GM12865 (cell line): ENCODE results near the gene C10orf105.

ENCODE experiments used
- DNase-seq: peaks from one replicate; pipeline ENCODE4 v3.0.0; 2010; ENCODE audit warnings: low read depth
- H3K4me3 ChIP-seq: 2 replicates; pipeline ENCODE4 v1.5.1; 2011; ENCODE audit warnings: mild to moderate bottlenecking, low read depth, low read length, control low read depth
- TF ChIP-seq, protein P1 (sequence below): IDR thresholded peaks from 2 replicates; pipeline ENCODE4 v1.5.1; 2011; ENCODE audit warnings: low read length, control low read depth, low read depth, inconsistent platforms; ENCODE audit not compliant: insufficient read depth; ENCODE audit errors: missing control alignments

C10orf105 gene

DNA sequence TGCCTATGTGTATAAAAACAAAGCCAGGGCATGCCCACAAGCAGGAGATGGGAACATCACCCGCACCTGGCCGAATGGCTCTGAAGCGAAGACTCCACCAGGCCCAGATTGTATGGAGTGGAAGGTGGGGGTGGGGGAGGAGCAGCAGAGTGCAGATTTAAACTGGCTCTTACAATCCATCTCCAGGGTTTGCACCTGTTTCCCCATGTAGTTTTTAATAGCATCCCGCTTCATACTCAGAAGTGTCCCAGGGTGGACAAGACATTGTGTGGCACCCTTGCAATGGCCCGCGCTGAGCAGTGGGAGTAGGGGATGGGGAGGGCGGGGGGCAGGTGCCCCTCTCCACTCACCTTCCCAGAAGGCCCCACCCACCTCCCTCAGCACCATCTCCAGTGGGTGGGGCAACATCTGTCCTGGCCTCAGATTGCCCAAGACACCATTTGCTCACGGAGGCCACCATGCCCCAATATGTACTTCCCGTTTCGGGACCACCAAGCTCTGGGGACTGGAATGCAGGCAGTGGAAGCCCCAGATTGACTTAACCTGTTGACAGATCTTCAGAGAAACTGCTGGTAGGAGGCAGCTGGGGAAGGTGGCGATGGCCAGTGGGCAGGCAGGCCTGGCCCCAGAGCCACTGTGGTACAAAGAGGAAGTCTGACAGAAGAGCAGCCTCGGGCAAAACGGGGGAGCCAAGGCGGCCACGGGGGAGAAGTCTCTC, 30.7 kb upstream of the C10orf105 start:
- no peak overlapping the region for H3K4me3 ChIP-seq
- TF ChIP-seq, protein P1, sequence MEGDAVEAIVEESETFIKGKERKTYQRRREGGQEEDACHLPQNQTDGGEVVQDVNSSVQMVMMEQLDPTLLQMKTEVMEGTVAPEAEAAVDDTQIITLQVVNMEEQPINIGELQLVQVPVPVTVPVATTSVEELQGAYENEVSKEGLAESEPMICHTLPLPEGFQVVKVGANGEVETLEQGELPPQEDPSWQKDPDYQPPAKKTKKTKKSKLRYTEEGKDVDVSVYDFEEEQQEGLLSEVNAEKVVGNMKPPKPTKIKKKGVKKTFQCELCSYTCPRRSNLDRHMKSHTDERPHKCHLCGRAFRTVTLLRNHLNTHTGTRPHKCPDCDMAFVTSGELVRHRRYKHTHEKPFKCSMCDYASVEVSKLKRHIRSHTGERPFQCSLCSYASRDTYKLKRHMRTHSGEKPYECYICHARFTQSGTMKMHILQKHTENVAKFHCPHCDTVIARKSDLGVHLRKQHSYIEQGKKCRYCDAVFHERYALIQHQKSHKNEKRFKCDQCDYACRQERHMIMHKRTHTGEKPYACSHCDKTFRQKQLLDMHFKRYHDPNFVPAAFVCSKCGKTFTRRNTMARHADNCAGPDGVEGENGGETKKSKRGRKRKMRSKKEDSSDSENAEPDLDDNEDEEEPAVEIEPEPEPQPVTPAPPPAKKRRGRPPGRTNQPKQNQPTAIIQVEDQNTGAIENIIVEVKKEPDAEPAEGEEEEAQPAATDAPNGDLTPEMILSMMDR: no peak
- no peak for DNase-seq

DNA sequence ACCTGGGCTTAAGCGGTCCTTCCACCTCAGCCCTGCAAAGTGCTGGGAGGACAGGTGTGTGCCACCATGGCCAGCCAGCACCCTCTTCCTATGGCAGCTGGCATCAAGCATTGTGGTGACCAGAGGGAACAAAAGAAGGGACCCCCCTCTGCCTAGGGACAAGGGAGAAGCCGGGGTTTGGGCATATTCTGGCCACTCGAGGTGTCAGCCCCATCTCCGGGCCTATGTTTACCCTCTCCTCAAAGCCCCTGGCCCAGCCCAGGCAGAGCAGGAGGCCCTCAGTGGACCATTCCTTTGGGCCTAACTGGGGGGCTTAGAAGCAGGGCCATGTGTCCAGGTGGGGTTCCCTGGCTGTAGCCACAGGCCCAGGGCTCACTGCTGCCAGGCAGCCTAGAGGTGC, 29.8 kb upstream of the C10orf105 start:
- no peak overlapping the region for H3K4me3 ChIP-seq
- DNase-seq: no peak
- TF ChIP-seq, protein P1: no peak

DNA sequence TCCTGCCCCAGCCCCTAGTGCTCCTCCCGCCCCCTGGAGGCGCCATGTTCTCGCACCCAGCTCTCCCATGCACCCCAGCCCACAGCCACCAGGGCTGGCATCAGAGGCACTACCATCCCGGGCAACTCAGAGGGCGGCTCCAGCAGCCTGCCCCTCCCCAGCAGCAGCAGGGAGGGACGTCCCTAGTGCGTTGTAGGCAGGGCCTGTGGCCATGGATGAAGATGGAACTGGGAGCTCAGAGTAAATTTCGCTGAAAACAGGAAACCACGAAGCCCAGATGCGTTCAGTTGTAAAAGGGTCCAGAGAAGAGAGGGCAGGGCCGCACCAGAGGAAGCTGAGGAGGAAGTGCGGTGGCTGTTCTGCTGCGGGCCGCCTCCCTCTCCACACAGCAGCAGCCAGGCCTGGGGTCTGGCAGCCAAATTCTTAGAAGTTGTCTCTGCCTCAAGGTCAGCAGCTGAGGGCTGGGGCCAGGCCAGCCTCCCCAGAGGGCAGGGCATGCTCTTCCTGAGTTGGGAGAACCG, 29.2 kb upstream of the C10orf105 start:
- peak; percentile 83 for DNase-seq
- H3K4me3 ChIP-seq: no peak overlapping the region
- TF ChIP-seq, protein P1: no peak

DNA sequence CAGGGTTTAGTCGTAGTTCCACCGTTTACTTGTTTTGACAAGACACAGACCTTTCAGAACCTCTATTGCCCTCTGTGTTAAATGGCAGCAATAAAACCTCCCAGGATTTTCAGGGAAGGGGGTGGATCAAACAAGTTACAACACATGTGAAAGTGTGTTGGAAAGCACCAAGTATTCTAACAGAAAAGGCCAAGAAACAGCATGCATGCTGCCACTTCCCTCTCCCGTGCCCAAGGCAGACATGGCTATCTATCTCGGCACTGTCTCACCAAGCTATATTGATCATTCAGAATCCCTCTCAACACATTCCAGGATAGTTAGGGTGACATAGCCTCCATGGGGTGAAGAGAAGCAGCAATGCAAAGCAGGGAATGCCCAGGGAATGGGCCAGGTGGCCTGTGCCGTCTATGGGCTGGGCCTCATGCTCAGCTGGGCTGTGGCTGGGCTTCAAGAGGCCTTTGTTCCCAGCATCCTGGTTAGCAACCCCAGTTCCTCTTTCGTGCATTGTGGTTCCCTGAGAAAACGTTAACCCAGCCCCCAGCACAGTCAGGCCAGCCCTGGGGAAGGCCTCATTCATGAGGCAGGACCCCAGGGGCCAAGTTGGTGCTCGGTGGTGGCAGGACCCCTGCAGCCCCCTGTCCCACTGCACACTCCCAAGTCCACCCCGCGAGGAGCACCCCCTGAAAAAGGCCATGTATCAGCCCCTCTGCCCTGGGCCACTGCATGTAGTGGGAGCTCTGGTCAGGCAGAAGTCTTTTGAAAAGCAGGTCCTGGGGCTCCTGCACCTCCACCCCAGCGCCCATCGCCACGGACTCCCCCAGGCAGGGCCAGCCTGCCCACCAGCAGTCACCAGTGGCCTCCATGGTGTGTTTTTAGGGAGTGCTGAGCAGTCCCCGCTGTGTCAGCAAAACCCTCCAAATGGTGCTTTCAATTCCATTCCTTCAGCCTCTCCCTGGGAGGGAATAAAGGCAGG, 28.3 kb upstream of the C10orf105 start:
- TF ChIP-seq, protein P1: no peak
- peak; percentile 72 for DNase-seq
- no peak overlapping the region for H3K4me3 ChIP-seq

DNA sequence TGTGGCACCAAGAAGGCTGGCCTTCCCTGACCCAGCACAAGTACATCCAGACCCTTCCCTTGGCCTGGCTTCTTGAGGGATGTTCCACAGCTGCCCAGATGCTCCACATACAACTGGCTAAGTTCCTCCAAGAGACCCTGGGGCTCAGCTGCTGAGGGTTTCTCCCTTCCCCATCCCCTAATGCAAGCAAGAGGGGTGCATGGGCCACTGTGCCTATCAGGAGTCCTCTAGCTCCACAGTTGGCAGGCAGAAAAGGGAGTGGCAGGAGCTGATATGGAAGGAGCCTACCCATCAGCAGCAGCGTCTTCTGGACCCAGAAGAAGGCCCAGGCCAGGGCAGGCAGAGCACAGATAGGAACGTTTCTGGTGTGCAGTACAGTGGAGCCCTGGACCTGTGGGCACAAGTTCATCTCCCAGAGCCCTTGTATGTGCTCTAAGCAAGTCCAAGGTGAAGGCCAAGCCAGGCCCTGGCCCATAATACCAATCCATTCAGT, 27.5 kb upstream of the C10orf105 start:
- TF ChIP-seq, protein P1: no peak
- DNase-seq: no peak

DNA sequence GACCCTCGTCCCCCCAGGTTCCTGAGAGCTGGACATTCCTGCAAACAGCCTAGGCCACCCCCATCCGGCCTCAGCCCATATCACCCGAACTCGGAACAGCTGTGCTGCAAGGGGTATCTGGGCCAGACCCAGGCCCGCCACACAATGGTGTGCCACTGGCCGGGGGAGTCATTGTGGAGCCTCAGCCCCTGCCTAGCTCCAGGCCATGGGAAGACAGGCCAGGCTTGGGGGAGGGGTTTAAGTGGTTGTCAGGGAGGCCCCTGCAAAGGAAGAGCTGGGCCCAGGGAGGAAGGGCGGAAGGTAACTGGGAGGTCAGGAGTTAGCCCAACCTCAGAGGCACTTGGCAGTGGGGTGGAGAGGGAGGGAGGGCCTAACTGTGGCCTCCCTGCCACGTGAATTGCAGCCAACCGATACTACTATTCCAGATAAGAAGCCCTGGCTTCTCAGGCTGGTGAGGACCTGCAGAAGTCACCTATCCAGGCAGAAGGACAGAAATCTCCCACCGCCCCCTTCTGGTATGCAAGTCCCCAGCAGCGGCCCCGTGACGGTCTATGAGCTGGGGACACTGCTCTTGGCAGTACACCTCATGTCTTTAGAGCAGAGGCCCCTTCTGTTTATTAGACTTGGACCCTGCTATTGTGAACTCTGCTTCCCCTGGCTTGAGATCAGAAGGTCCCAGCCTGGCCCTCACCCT, 26.9 kb upstream of the C10orf105 start:
- DNase-seq: no peak

More for the DNA sequence above, 27.5 kb upstream of the C10orf105 start:
- H3K4me3 ChIP-seq: no peak overlapping the region

More for the DNA sequence above, 26.9 kb upstream of the C10orf105 start:
- no peak overlapping the region for H3K4me3 ChIP-seq
- TF ChIP-seq, protein P1: no peak
